ENCODE data around the gene POLR2E.

DNA sequence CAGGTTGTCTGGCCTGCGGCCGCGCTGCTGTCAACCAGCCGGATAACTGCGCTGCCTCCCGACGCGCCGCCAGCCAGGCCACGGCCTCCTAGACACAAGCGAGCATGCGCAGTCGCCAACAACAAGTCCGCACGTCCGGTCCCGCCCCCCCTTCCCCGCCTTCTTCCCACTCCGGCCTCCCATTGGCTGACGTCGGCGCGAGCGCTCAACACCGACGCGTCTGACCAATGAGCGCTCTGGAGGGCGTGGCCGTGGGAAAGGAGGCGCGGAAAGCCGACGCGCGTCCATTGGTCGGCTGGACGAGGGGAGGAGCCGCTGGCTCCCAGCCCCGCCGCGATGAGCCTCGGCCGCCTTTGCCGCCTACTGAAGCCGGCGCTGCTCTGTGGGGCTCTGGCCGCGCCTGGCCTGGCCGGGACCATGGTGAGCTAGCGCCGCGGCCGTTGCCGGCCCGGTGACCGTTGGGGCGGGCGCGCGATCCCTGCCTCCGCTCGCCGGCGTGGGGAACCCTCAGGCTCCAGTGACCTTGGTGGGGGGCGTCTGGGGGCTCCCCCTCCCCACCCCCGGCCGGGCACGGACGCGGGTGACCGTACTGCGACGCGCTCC is 8.6 kb upstream of the POLR2E start, which contains the start of gene GPX4:
- TF ChIP-seq FOXP2 (optimal IDR thresholded peaks at IDR 0.05; ENCODE audit: control extremely low read depth, extremely low read length, insufficient read depth): no peak
- TF ChIP-seq EZH2 (IDR thresholded peaks at IDR 0.05): no peak

All from SK-N-MC (cell line).